ENCODE results near the gene TTLL5.

The TTLL5 gene

GRCh38 chr14:75989134-75989533, 328.1 kb downstream of the TTLL5 start:
- H3K27ac ChIP-seq (ENCODE audit: low read depth, low read length): no peak overlapping the region
- H3K79me1 ChIP-seq (ENCODE audit: low read length): no peaks in the 10 kb centered on the region
- H2BK15ac ChIP-seq (replicated peaks; ENCODE audit: low read depth): no peak overlapping the region
- no peak overlapping the region for H3K4ac ChIP-seq (ENCODE audit: low read depth, low read length)
- no peak for DNase-seq
- H3K4me3 ChIP-seq (ENCODE audit: low read length): no peak overlapping the region
- no CpG with 5 or more reads among the region's 6 CpGs for WGBS (ENCODE audit: extremely low coverage, insufficient coverage, low lambda C conversion rate)
- H3K4me1 ChIP-seq (ENCODE audit: control insufficient read depth, low read depth, low read length): peaks cover 4% of the 10 kb centered on the region
- no peaks in the 10 kb centered on the region for H3K79me2 ChIP-seq (ENCODE audit: control insufficient read depth, insufficient read depth, low read length)
- no peak overlapping the region for H3K9ac ChIP-seq (ENCODE audit: low read length)
- no peaks in the 10 kb centered on the region for H3K36me3 ChIP-seq (ENCODE audit: control insufficient read depth, insufficient read depth, low read length)
- no peak overlapping the region for H2AK5ac ChIP-seq (ENCODE audit: low read length)
- H3K4me2 ChIP-seq (ENCODE audit: low read length): no peak overlapping the region
- H4K5ac ChIP-seq (ENCODE audit: low read length): no peak overlapping the region
- H3K18ac ChIP-seq (ENCODE audit: low read length): no peak overlapping the region
- H2BK5ac ChIP-seq (ENCODE audit: low read length): no peak overlapping the region
- H3K56ac ChIP-seq (ENCODE audit: low read length): no peak overlapping the region
- no peaks in the 10 kb centered on the region for H3K27me3 ChIP-seq (ENCODE audit: insufficient read depth, low read length, poor library complexity)
- no peak overlapping the region for H3K23ac ChIP-seq (ENCODE audit: low read length)
- no peak overlapping the region for H2BK120ac ChIP-seq (ENCODE audit: low read depth, low read length)
- H4K8ac ChIP-seq (ENCODE audit: low read depth, low read length): no peak overlapping the region

- H4K8ac ChIP-seq (ENCODE audit: low read depth, low read length): no peak overlapping the region
- no peak overlapping the region for H2BK5ac ChIP-seq (ENCODE audit: low read length)
- H3K18ac ChIP-seq (ENCODE audit: low read length): no peak overlapping the region
- DNase-seq: no peak
- WGBS (ENCODE audit: extremely low coverage, insufficient coverage, low lambda C conversion rate): no CpG with 5 or more reads among the region's 4 CpGs
- H3K4me3 ChIP-seq (ENCODE audit: low read length): no peak overlapping the region
- H3K56ac ChIP-seq (ENCODE audit: low read length): no peak overlapping the region
- no peak overlapping the region for H2BK15ac ChIP-seq (replicated peaks; ENCODE audit: low read depth)
- H3K27me3 ChIP-seq (ENCODE audit: insufficient read depth, low read length, poor library complexity): no peaks in the 10 kb centered on the region
- no peak overlapping the region for H3K23ac ChIP-seq (ENCODE audit: low read length)
- H2AK5ac ChIP-seq (ENCODE audit: low read length): no peak overlapping the region
- H3K27ac ChIP-seq (ENCODE audit: low read depth, low read length): no peak overlapping the region
- no peaks in the 10 kb centered on the region for H3K79me2 ChIP-seq (ENCODE audit: control insufficient read depth, insufficient read depth, low read length)
- H3K4me1 ChIP-seq (ENCODE audit: control insufficient read depth, low read depth, low read length): peaks cover 2% of the 10 kb centered on the region
- no peak overlapping the region for H3K9ac ChIP-seq (ENCODE audit: low read length)
- H4K5ac ChIP-seq (ENCODE audit: low read length): no peak overlapping the region
- H3K4me2 ChIP-seq (ENCODE audit: low read length): no peak overlapping the region
- no peak overlapping the region for H3K4ac ChIP-seq (ENCODE audit: low read depth, low read length)
- H2BK120ac ChIP-seq (ENCODE audit: low read depth, low read length): no peak overlapping the region
- H3K36me3 ChIP-seq (ENCODE audit: control insufficient read depth, insufficient read depth, low read length): no peaks in the 10 kb centered on the region
- no peaks in the 10 kb centered on the region for H3K79me1 ChIP-seq (ENCODE audit: low read length)
Measured at GRCh38 chr14:75990297-75990696, 329.3 kb downstream of the TTLL5 start.

- Histone ChIP-seq H3K4ac (ENCODE audit: low read depth, low read length) (no peak overlapping the region), H3K4me1 (ENCODE audit: control insufficient read depth, low read depth, low read length) (no peaks in the 10 kb centered on the region), H3K23ac (ENCODE audit: low read length) (no peak overlapping the region), H3K79me1 (ENCODE audit: low read length) (no peaks in the 10 kb centered on the region), H3K4me3 (ENCODE audit: low read length) (no peak overlapping the region), H2BK15ac (replicated peaks; ENCODE audit: low read depth) (no peak overlapping the region), H2BK120ac (ENCODE audit: low read depth, low read length) (no peak overlapping the region), H3K79me2 (ENCODE audit: control insufficient read depth, insufficient read depth, low read length) (no peaks in the 10 kb centered on the region), H3K56ac (ENCODE audit: low read length) (peak overlapping the region; percentile 6), H4K5ac (ENCODE audit: low read length) (no peak overlapping the region), H3K4me2 (ENCODE audit: low read length) (no peak overlapping the region), H4K8ac (ENCODE audit: low read depth, low read length) (no peak overlapping the region), H2BK5ac (ENCODE audit: low read length) (no peak overlapping the region), H3K27me3 (ENCODE audit: insufficient read depth, low read length, poor library complexity) (no peaks in the 10 kb centered on the region), H3K18ac (ENCODE audit: low read length) (no peak overlapping the region), H2AK5ac (ENCODE audit: low read length) (no peak overlapping the region), H3K36me3 (ENCODE audit: control insufficient read depth, insufficient read depth, low read length) (no peaks in the 10 kb centered on the region), H3K9ac (ENCODE audit: low read length) (no peak overlapping the region), H3K27ac (ENCODE audit: low read depth, low read length) (no peak overlapping the region)
- no CpG with 5 or more reads among the region's 4 CpGs for WGBS (ENCODE audit: extremely low coverage, insufficient coverage, low lambda C conversion rate)
- DNase-seq: no peak
Measured at GRCh38 chr14:75991753-75992152, 330.7 kb downstream of the TTLL5 start.

GRCh38 chr14:75993567-75994041, 332.6 kb downstream of the TTLL5 start:
- Histone ChIP-seq H3K9ac (ENCODE audit: low read length) (no peak overlapping the region), H3K27me3 (ENCODE audit: insufficient read depth, low read length, poor library complexity) (no peaks in the 10 kb centered on the region), H4K5ac (ENCODE audit: low read length) (no peak overlapping the region), H3K36me3 (ENCODE audit: control insufficient read depth, insufficient read depth, low read length) (no peaks in the 10 kb centered on the region), H3K27ac (ENCODE audit: low read depth, low read length) (no peak overlapping the region), H3K4me3 (ENCODE audit: low read length) (no peak overlapping the region), H3K18ac (ENCODE audit: low read length) (no peak overlapping the region), H3K4me1 (ENCODE audit: control insufficient read depth, low read depth, low read length) (no peaks in the 10 kb centered on the region), H2BK15ac (replicated peaks; ENCODE audit: low read depth) (no peak overlapping the region), H3K4me2 (ENCODE audit: low read length) (no peak overlapping the region), H3K79me2 (ENCODE audit: control insufficient read depth, insufficient read depth, low read length) (no peaks in the 10 kb centered on the region), H2BK120ac (ENCODE audit: low read depth, low read length) (no peak overlapping the region), H3K4ac (ENCODE audit: low read depth, low read length) (no peak overlapping the region), H3K56ac (ENCODE audit: low read length) (no peak overlapping the region), H2AK5ac (ENCODE audit: low read length) (no peak overlapping the region), H4K8ac (ENCODE audit: low read depth, low read length) (no peak overlapping the region), H2BK5ac (ENCODE audit: low read length) (no peak overlapping the region), H3K79me1 (ENCODE audit: low read length) (no peaks in the 10 kb centered on the region), H3K23ac (ENCODE audit: low read length) (no peak overlapping the region)
- no peak for DNase-seq
- WGBS (ENCODE audit: extremely low coverage, insufficient coverage, low lambda C conversion rate): no CpG with 5 or more reads among the region's 1 CpG

- Histone ChIP-seq H3K4me3 (ENCODE audit: low read length) (no peak overlapping the region), H2AK5ac (ENCODE audit: low read length) (no peak overlapping the region), H2BK15ac (replicated peaks; ENCODE audit: low read depth) (no peak overlapping the region), H3K18ac (ENCODE audit: low read length) (no peak overlapping the region), H3K36me3 (ENCODE audit: control insufficient read depth, insufficient read depth, low read length) (no peaks in the 10 kb centered on the region), H4K5ac (ENCODE audit: low read length) (no peak overlapping the region), H3K27me3 (ENCODE audit: insufficient read depth, low read length, poor library complexity) (no peaks in the 10 kb centered on the region), H3K4me2 (ENCODE audit: low read length) (no peak overlapping the region), H3K4ac (ENCODE audit: low read depth, low read length) (no peak overlapping the region), H3K56ac (ENCODE audit: low read length) (no peak overlapping the region), H2BK5ac (ENCODE audit: low read length) (no peak overlapping the region), H3K23ac (ENCODE audit: low read length) (no peak overlapping the region), H3K79me2 (ENCODE audit: control insufficient read depth, insufficient read depth, low read length) (no peaks in the 10 kb centered on the region), H3K79me1 (ENCODE audit: low read length) (no peaks in the 10 kb centered on the region), H3K9ac (ENCODE audit: low read length) (no peak overlapping the region), H3K27ac (ENCODE audit: low read depth, low read length) (no peak overlapping the region), H4K8ac (ENCODE audit: low read depth, low read length) (no peak overlapping the region), H2BK120ac (ENCODE audit: low read depth, low read length) (no peak overlapping the region), H3K4me1 (ENCODE audit: control insufficient read depth, low read depth, low read length) (no peaks in the 10 kb centered on the region)
- no peak for DNase-seq
- WGBS (ENCODE audit: extremely low coverage, insufficient coverage, low lambda C conversion rate): no CpG with 5 or more reads among the region's 17 CpGs
Measured at GRCh38 chr14:75995372-75996041, 334.5 kb downstream of the TTLL5 start.

- no CpG with 5 or more reads among the region's 1 CpG for WGBS (ENCODE audit: extremely low coverage, insufficient coverage, low lambda C conversion rate)
- H3K56ac ChIP-seq (ENCODE audit: low read length): no peak overlapping the region
- no peaks in the 10 kb centered on the region for H3K27me3 ChIP-seq (ENCODE audit: insufficient read depth, low read length, poor library complexity)
- H2BK15ac ChIP-seq (replicated peaks; ENCODE audit: low read depth): no peak overlapping the region
- H3K23ac ChIP-seq (ENCODE audit: low read length): no peak overlapping the region
- no peak for DNase-seq
- H3K27ac ChIP-seq (ENCODE audit: low read depth, low read length): no peak overlapping the region
- no peaks in the 10 kb centered on the region for H3K4me1 ChIP-seq (ENCODE audit: control insufficient read depth, low read depth, low read length)
- H3K36me3 ChIP-seq (ENCODE audit: control insufficient read depth, insufficient read depth, low read length): no peaks in the 10 kb centered on the region
- H4K8ac ChIP-seq (ENCODE audit: low read depth, low read length): no peak overlapping the region
- no peak overlapping the region for H2AK5ac ChIP-seq (ENCODE audit: low read length)
- no peak overlapping the region for H3K4me3 ChIP-seq (ENCODE audit: low read length)
- no peak overlapping the region for H3K18ac ChIP-seq (ENCODE audit: low read length)
- no peak overlapping the region for H2BK5ac ChIP-seq (ENCODE audit: low read length)
- no peak overlapping the region for H3K9ac ChIP-seq (ENCODE audit: low read length)
- no peak overlapping the region for H3K4me2 ChIP-seq (ENCODE audit: low read length)
- no peak overlapping the region for H2BK120ac ChIP-seq (ENCODE audit: low read depth, low read length)
- H4K5ac ChIP-seq (ENCODE audit: low read length): no peak overlapping the region
- no peaks in the 10 kb centered on the region for H3K79me2 ChIP-seq (ENCODE audit: control insufficient read depth, insufficient read depth, low read length)
- H3K79me1 ChIP-seq (ENCODE audit: low read length): no peaks in the 10 kb centered on the region
- no peak overlapping the region for H3K4ac ChIP-seq (ENCODE audit: low read depth, low read length)
Measured at GRCh38 chr14:75996488-75996887, 335.4 kb downstream of the TTLL5 start.

Data from mesendoderm (in vitro differentiated cells).